Esophagus squamous epithelium (tissue), 5 donors: Measurements from ENCODE around the gene COL4A6. TPM values are rescaled to one million over a fixed set of nuclear protein-coding genes. Genes with fewer than 3 reads are reported as not detected.

ENCODE experiments used
- DNase-seq: peaks from one replicate; lab custom pipeline; 2025; lab: John Stamatoyannopoulos, UW
- H3K27ac ChIP-seq, 4 donors: fragments of 200-600 bp; sonication (generic); one replicate each; pipeline ENCODE4 v1.5.1; 2016 to 2019; ENCODE audit warnings: mild to moderate bottlenecking in 1 of 4
- H3K27me3 ChIP-seq, 4 donors: fragments of 200-600 bp; sonication (generic); 1 replicate in 3 of 4; 2 replicates in 1 of 4; pipeline versions ENCODE4 v1.5.1 to v1.6.0; 2017 to 2021; ENCODE audit warnings: antibody characterized with exemption in 1 of 4
- H3K36me3 ChIP-seq, 3 donors: fragments of 200-600 bp; sonication (generic); one replicate each; pipeline ENCODE4 v1.5.1; 2016 to 2019
- H3K4me1 ChIP-seq, 3 donors: fragments of 200-600 bp; sonication (generic); one replicate each; pipeline ENCODE4 v1.5.1; 2017 to 2019
- H3K4me3 ChIP-seq, 4 donors: fragments of 200-600 bp; sonication (generic); 1 replicate in 3 of 4; 2 replicates in 1 of 4; pipeline ENCODE4 v1.5.1; 2016 to 2019; ENCODE audit warnings: mild to moderate bottlenecking in 2 of 4, moderate library complexity in 1 of 4
- H3K9me3 ChIP-seq, 3 donors: fragments of 200-600 bp; sonication (generic); one replicate each; pipeline ENCODE4 v1.5.1; 2016 to 2019
- POLR2A ChIP-seq, 4 donors: fragments of 450-650 bp; IDR thresholded peaks; one replicate each; pipeline ENCODE4 v1.6.1; 2017; ENCODE audit warnings: antibody characterized with exemption in 4 of 4, mild to moderate bottlenecking in 4 of 4, moderate library complexity in 3 of 4
- WGBS, 2 donors: methylation state at CpG; one replicate each; pipeline ENCODE4 v1.1.5; 2018; 5-methylcytosine and 5-hydroxymethylcytosine counted together
- intact Hi-C: fragments of 100-400 bp; cut with DNase I; formaldehyde crosslinking; loops from one replicate; pipeline ENCODE4 v1.15.0; 2022
- total RNA-seq, 4 donors: library from RNA; depleted of rRNA; stranded (reverse); fragments of >200 nt; gene quantifications; one replicate each; pipeline ENCODE4 v1.1.0, GENCODE V29; 2016
- TF ChIP-seq, protein P1 (sequence below), 6 experiments: fragments of 450-650 bp in 4 of 6; fragments of 200-600 bp in 2 of 6; sonication (generic) in 2 of 6; IDR thresholded peaks; one replicate each; pipeline ENCODE4 v1.5.1; 2016 to 2019; ENCODE audit warnings: antibody characterized with exemption in 6 of 6, mild to moderate bottlenecking in 4 of 6, moderate library complexity in 4 of 6
- donor health status: DM: yes; HTN: yes; CAD: no.

COL4A6 gene
- total RNA-seq, 4 donors from 2014 or later, result 1.1 to 6.5 (median 2.9) TPM

DNA sequence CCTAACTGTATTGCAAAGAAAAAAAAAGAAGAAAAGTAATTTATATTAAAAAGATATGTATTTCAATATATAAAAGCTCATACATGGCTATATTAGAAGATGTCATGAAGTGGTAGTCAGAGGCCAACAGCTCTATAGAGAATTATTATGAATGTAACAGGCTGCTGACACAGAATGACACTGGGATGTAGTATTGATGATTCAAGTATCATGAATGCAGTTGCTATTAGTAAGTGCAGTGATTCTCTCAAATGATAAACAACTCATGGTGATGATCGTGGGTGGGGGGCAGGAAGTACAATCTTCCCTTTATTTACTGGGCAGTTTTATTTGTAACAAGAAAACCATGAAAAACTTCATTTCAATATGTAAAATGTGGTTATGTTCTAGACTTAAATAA, 124.6 kb downstream of the COL4A6 start:
- H3K27ac ChIP-seq, result no peak overlapping the region
- no peaks in the 10 kb centered on the region for H3K9me3 ChIP-seq
- 57 to 73% methylated on average over 1 of the region's 1 CpG for WGBS, 2 donors
- intact Hi-C loops, result no loop called here
- H3K27me3 ChIP-seq, result no peaks in the 10 kb centered on the region
- DNase-seq, result no peak
- peaks cover 0 to 25% (median 2%) of the 10 kb centered on the region in 3 donors for H3K4me1 ChIP-seq
- no peak overlapping the region for H3K4me3 ChIP-seq
- H3K36me3 ChIP-seq, result no peaks in the 10 kb centered on the region
- TF ChIP-seq, protein P1, sequence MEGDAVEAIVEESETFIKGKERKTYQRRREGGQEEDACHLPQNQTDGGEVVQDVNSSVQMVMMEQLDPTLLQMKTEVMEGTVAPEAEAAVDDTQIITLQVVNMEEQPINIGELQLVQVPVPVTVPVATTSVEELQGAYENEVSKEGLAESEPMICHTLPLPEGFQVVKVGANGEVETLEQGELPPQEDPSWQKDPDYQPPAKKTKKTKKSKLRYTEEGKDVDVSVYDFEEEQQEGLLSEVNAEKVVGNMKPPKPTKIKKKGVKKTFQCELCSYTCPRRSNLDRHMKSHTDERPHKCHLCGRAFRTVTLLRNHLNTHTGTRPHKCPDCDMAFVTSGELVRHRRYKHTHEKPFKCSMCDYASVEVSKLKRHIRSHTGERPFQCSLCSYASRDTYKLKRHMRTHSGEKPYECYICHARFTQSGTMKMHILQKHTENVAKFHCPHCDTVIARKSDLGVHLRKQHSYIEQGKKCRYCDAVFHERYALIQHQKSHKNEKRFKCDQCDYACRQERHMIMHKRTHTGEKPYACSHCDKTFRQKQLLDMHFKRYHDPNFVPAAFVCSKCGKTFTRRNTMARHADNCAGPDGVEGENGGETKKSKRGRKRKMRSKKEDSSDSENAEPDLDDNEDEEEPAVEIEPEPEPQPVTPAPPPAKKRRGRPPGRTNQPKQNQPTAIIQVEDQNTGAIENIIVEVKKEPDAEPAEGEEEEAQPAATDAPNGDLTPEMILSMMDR (IDR thresholded peaks at IDR 0.05), result no peak
- TF ChIP-seq POLR2A (IDR thresholded peaks at IDR 0.05), result no peak

GRCh38 chrX:108312957-108313356, 125.3 kb downstream of the COL4A6 start:
- Histone ChIP-seq H3K36me3 (no peaks in the 10 kb centered on the region), H3K27ac (peak overlapping the region in 1 of 4 donors; percentile 13), H3K4me3 (no peak overlapping the region), H3K9me3 (no peaks in the 10 kb centered on the region), H3K27me3 (no peaks in the 10 kb centered on the region), H3K4me1 (peaks cover 0 to 25% (median 2%) of the 10 kb centered on the region in 3 donors)
- no peak for DNase-seq
- intact Hi-C loops, result no loop called here
- TF ChIP-seq POLR2A (IDR thresholded peaks at IDR 0.05), result no peak
- TF ChIP-seq, protein P1 (IDR thresholded peaks at IDR 0.05), result no peak
- WGBS, 2 donors, result 17 to 41% methylated on average over 1 of the region's 1 CpG

DNA sequence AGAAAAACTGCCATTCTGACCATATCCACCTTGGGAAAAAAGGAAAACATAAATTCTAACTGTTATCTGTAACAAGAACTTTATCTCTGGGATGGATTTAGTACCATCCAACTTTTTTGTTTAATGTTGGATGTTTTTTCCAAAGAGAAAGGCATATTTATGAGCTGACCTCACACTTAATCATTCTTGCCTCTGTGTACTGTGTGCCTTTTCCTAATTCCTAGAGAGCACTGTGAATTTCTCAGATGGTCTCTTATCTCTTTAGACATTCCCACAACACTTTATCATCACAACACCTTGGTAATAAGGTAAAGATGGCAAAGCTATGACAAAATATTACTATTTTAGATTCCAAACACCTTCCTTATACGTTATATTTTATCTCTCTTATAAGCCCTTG, 126.2 kb downstream of the COL4A6 start:
- no peak for DNase-seq
- no peak overlapping the region for H3K27ac ChIP-seq
- 67 to 71% methylated on average over 1 of the region's 1 CpG for WGBS, 2 donors
- TF ChIP-seq POLR2A (IDR thresholded peaks at IDR 0.05), result no peak
- TF ChIP-seq, protein P1 (IDR thresholded peaks at IDR 0.05), result no peak
- H3K36me3 ChIP-seq, result no peaks in the 10 kb centered on the region
- peaks cover 0 to 24% (median 2%) of the 10 kb centered on the region in 3 donors for H3K4me1 ChIP-seq
- no peaks in the 10 kb centered on the region for H3K9me3 ChIP-seq
- no peak overlapping the region for H3K4me3 ChIP-seq
- intact Hi-C loops, result no loop called here
- H3K27me3 ChIP-seq, result no peaks in the 10 kb centered on the region

DNA sequence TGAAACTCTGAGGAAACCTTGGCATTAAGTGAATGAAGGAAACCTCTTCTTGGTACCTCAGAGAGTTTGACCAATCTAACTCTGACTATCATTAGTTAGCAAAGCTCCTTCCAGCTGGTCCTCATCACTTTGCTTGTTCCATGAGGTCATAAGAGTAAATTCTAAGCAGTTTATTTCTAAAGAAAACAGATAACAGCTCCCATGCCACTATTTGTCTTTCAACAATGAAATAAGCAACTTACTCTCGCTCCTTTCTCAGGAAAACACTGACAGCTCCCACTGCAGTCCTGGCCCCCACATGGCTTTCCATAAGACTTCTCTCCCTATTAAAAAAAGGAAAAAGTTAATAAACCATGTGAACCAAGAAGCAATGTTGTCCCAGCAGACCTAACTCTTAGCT, 127.7 kb downstream of the COL4A6 start:
- intact Hi-C loops, result no loop called here
- Histone ChIP-seq H3K4me3 (no peak overlapping the region), H3K9me3 (no peaks in the 10 kb centered on the region), H3K4me1 (peaks cover 0 to 12% (median 0%) of the 10 kb centered on the region in 3 donors), H3K36me3 (no peaks in the 10 kb centered on the region), H3K27ac (no peak overlapping the region), H3K27me3 (no peaks in the 10 kb centered on the region)
- DNase-seq, result no peak
- TF ChIP-seq POLR2A (IDR thresholded peaks at IDR 0.05), result no peak
- TF ChIP-seq, protein P1 (IDR thresholded peaks at IDR 0.05), result no peak
- 62 to 100% methylated on average over 1 of the region's 1 CpG for WGBS, 2 donors

- intact Hi-C loops, result no loop called here
- Histone ChIP-seq H3K4me3 (no peak overlapping the region), H3K9me3 (no peaks in the 10 kb centered on the region), H3K4me1 (peaks cover 0 to 12% (median 0%) of the 10 kb centered on the region in 3 donors), H3K27ac (no peak overlapping the region), H3K36me3 (no peaks in the 10 kb centered on the region), H3K27me3 (no peaks in the 10 kb centered on the region)
- 57 to 82% methylated on average over 4 of the region's 4 CpGs for WGBS, 2 donors
- no peak for DNase-seq
- TF ChIP-seq, protein P1 (IDR thresholded peaks at IDR 0.05), result no peak
- no peak for TF ChIP-seq POLR2A (IDR thresholded peaks at IDR 0.05)
These were observed 129.1 kb downstream of the COL4A6 start for GRCh38 chrX:108309144-108309543.
